HEK293 (cell line): ENCODE results near the gene BCR.

Experiments
- CTCF ChIA-PET: fragments of 350-600 bp; formaldehyde crosslinking; extraction: SDS; loops from one replicate; lab custom pipeline; 2021; ENCODE audit warnings: antibody characterized with exemption; lab: Yijun Ruan, JAX
- POLR2A ChIA-PET: fragments of 300-600 bp; formaldehyde crosslinking; extraction: SDS; loops from one replicate; lab custom pipeline; 2020; ENCODE audit warnings: antibody characterized with exemption, inconsistent platforms; lab: Yijun Ruan, JAX
- H3K27ac ChIP-seq: fragments of 200-500 bp; sonication (Bioruptor generic); 2 replicates; pipeline ENCODE4 v1.5.1; 2014; ENCODE audit warnings: low read depth, low read length, control low read depth, inconsistent platforms; ENCODE audit errors: extremely low read depth
- H3K36me3 ChIP-seq, 2 experiments: fragments of 200-500 bp in 1 of 2; sonication (Bioruptor generic) in 1 of 2; 1 replicate in 1 of 2; 2 replicates in 1 of 2; pipeline ENCODE4 v1.5.1; 2014 to 2017; ENCODE audit warnings: inconsistent platforms in 2 of 2, low read length in 2 of 2; ENCODE audit not compliant: control insufficient read depth in 2 of 2, insufficient read depth in 1 of 2
- H3K4me1 ChIP-seq: fragments of 200-500 bp; sonication (Bioruptor generic); 2 replicates; pipeline ENCODE4 v1.5.1; 2014; ENCODE audit warnings: mild to moderate bottlenecking, low read length, inconsistent platforms; ENCODE audit not compliant: control insufficient read depth, insufficient read depth
- H3K4me3 ChIP-seq: 2 replicates; pipeline ENCODE4 v1.5.1; 2011; ENCODE audit warnings: low read depth, mild to moderate bottlenecking, control low read depth, low read length, moderate library complexity
- H3K9me3 ChIP-seq: fragments of 200-500 bp; sonication (Bioruptor generic); 2 replicates; pipeline ENCODE4 v1.5.1; 2014; ENCODE audit warnings: low read depth, low read length, inconsistent platforms; ENCODE audit not compliant: control insufficient read depth, insufficient read depth
- SETDB1 ChIP-seq: IDR thresholded peaks from one replicate; pipeline ENCODE4 v1.6.1; 2017; ENCODE audit warnings: mild to moderate bottlenecking, low read length, moderate library complexity, mixed read lengths; ENCODE audit not compliant: insufficient read length
- TRIM28 ChIP-seq: IDR thresholded peaks from 2 replicates; pipeline ENCODE4 v1.6.1; 2011; ENCODE audit warnings: low read length, control low read depth, borderline replicate concordance
- ZBTB7A ChIP-seq: fragments of 450-650 bp; formaldehyde crosslinking; IDR thresholded peaks from 2 replicates; pipeline ENCODE4 v1.5.1; 2016; ENCODE audit warnings: low read depth, missing biosample characterization, missing genetic modification characterization
- ZIC2 ChIP-seq: fragments of 450-650 bp; formaldehyde crosslinking; IDR thresholded peaks from 2 replicates; pipeline ENCODE4 v1.5.1; 2016; ENCODE audit warnings: missing biosample characterization, missing genetic modification characterization
- ZNF211 ChIP-seq: fragments of 450-650 bp; formaldehyde crosslinking; IDR thresholded peaks from 2 replicates; pipeline ENCODE4 v1.5.1; 2016; ENCODE audit warnings: low read depth, missing biosample characterization, missing genetic modification characterization
- ZNF23 ChIP-seq: fragments of 450-650 bp; formaldehyde crosslinking; IDR thresholded peaks from 2 replicates; pipeline ENCODE4 v1.5.1; 2016; ENCODE audit warnings: missing biosample characterization, missing genetic modification characterization, borderline replicate concordance
- ZNF510 ChIP-seq: fragments of 450-650 bp; formaldehyde crosslinking; IDR thresholded peaks from 2 replicates; pipeline ENCODE4 v1.5.1; 2018; ENCODE audit warnings: mild to moderate bottlenecking, missing genetic modification characterization, missing biosample characterization; ENCODE audit not compliant: insufficient replicate concordance
- ZNF529 ChIP-seq: fragments of 450-650 bp; formaldehyde crosslinking; IDR thresholded peaks from 2 replicates; pipeline ENCODE4 v1.5.1; 2017; ENCODE audit warnings: missing genetic modification characterization, missing biosample characterization; ENCODE audit not compliant: insufficient replicate concordance
- ZNF792 ChIP-seq: fragments of 450-650 bp; formaldehyde crosslinking; IDR thresholded peaks from 2 replicates; pipeline ENCODE4 v1.5.1; 2016; ENCODE audit warnings: missing biosample characterization, missing genetic modification characterization
- TF ChIP-seq, protein P1 (sequence below): fragments of 450-650 bp; formaldehyde crosslinking; IDR thresholded peaks from 2 replicates; pipeline ENCODE4 v1.5.1; 2016; ENCODE audit warnings: missing biosample characterization, missing genetic modification characterization
- TF ChIP-seq, protein P2 (sequence below): fragments of 450-650 bp; formaldehyde crosslinking; IDR thresholded peaks from 2 replicates; pipeline ENCODE4 v1.5.1; 2016; ENCODE audit warnings: missing biosample characterization, missing genetic modification characterization
- TF ChIP-seq, protein P3 (sequence below): fragments of 450-650 bp; formaldehyde crosslinking; IDR thresholded peaks from 2 replicates; pipeline ENCODE4 v1.5.1; 2017; ENCODE audit warnings: missing biosample characterization, missing genetic modification characterization
- TF ChIP-seq, protein P4 (sequence below): fragments of 450-650 bp; formaldehyde crosslinking; IDR thresholded peaks from 2 replicates; pipeline ENCODE4 v1.5.1; 2016; ENCODE audit warnings: missing biosample characterization, missing genetic modification characterization
- TF ChIP-seq, protein P5 (sequence below): fragments of 450-650 bp; formaldehyde crosslinking; IDR thresholded peaks from 2 replicates; pipeline ENCODE4 v1.5.1; 2016; ENCODE audit warnings: missing biosample characterization, missing genetic modification characterization
- TF ChIP-seq, protein P6 (sequence below): fragments of 450-650 bp; formaldehyde crosslinking; IDR thresholded peaks from 2 replicates; pipeline ENCODE4 v1.5.1; 2016; ENCODE audit warnings: missing biosample characterization, missing genetic modification characterization

Gene BCR

DNA sequence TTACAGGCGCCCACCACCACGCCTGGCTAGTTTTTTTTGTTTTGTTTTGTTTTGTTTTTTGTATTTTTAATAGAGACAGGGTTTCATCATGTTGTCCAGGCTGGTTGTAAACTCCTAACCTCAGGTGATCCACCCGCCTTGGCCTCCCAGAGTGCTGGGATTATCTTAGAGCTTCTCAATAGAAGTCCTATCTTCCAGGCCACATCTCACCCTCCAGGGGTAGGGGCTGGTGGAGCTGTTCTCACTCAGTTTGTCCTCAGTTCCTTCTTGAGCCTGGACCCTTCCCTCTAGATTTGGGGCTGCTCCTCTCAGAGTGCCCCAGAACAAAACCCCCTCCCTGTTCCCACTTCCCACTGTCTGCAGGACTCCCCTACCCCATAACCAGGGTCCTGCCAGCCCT, 31.3 kb downstream of the BCR start (continued):
- TF ChIP-seq, protein P1, sequence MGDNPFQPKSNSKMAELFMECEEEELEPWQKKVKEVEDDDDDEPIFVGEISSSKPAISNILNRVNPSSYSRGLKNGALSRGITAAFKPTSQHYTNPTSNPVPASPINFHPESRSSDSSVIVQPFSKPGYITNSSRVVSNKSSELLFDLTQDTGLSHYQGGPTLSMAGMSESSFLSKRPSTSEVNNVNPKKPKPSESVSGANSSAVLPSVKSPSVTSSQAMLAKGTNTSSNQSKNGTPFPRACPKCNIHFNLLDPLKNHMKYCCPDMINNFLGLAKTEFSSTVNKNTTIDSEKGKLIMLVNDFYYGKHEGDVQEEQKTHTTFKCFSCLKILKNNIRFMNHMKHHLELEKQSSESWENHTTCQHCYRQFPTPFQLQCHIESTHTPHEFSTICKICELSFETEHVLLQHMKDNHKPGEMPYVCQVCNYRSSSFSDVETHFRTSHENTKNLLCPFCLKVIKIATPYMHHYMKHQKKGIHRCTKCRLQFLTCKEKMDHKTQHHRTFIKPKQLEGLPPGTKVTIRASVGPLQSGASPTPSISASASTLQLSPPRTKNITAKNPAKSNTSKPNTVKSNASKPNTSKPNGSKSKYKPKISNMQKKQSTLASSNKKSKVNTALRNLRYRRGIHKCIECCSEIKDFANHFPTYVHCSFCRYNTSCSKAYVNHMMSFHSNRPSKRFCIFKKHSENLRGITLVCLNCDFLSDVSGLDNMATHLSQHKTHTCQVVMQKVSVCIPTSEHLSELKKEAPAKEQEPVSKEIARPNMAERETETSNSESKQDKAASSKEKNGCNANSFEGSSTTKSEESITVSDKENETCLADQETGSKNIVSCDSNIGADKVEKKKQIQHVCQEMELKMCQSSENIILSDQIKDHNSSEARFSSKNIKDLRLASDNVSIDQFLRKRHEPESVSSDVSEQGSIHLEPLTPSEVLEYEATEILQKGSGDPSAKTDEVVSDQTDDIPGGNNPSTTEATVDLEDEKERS, result no peak
- TF ChIP-seq, protein P2, sequence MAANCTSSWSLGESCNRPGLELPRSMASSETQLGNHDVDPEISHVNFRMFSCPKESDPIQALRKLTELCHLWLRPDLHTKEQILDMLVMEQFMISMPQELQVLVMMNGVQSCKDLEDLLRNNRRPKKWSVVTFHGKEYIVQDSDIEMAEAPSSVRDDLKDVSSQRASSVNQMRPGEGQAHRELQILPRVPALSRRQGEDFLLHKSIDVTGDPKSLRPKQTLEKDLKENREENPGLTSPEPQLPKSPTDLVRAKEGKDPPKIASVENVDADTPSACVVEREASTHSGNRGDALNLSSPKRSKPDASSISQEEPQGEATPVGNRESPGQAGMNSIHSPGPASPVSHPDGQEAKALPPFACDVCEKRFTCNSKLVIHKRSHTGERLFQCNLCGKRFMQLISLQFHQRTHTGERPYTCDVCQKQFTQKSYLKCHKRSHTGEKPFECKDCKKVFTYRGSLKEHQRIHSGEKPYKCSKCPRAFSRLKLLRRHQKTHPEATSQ, result no peak
- TF ChIP-seq, protein P3, sequence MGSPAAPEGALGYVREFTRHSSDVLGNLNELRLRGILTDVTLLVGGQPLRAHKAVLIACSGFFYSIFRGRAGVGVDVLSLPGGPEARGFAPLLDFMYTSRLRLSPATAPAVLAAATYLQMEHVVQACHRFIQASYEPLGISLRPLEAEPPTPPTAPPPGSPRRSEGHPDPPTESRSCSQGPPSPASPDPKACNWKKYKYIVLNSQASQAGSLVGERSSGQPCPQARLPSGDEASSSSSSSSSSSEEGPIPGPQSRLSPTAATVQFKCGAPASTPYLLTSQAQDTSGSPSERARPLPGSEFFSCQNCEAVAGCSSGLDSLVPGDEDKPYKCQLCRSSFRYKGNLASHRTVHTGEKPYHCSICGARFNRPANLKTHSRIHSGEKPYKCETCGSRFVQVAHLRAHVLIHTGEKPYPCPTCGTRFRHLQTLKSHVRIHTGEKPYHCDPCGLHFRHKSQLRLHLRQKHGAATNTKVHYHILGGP (tag by site-specific recombination), result no peak
- TF ChIP-seq, protein P4, sequence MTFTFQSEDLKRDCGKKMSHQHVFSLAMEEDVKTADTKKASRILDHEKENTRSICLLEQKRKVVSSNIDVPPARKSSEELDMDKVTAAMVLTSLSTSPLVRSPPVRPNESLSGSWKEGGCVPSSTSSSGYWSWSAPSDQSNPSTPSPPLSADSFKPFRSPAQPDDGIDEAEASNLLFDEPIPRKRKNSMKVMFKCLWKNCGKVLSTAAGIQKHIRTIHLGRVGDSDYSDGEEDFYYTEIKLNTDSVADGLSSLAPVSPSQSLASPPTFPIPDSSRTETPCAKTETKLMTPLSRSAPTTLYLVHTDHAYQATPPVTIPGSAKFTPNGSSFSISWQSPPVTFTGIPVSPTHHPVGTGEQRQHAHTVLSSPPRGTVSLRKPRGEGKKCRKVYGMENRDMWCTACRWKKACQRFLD (tag by site-specific recombination), result no peak

DNA sequence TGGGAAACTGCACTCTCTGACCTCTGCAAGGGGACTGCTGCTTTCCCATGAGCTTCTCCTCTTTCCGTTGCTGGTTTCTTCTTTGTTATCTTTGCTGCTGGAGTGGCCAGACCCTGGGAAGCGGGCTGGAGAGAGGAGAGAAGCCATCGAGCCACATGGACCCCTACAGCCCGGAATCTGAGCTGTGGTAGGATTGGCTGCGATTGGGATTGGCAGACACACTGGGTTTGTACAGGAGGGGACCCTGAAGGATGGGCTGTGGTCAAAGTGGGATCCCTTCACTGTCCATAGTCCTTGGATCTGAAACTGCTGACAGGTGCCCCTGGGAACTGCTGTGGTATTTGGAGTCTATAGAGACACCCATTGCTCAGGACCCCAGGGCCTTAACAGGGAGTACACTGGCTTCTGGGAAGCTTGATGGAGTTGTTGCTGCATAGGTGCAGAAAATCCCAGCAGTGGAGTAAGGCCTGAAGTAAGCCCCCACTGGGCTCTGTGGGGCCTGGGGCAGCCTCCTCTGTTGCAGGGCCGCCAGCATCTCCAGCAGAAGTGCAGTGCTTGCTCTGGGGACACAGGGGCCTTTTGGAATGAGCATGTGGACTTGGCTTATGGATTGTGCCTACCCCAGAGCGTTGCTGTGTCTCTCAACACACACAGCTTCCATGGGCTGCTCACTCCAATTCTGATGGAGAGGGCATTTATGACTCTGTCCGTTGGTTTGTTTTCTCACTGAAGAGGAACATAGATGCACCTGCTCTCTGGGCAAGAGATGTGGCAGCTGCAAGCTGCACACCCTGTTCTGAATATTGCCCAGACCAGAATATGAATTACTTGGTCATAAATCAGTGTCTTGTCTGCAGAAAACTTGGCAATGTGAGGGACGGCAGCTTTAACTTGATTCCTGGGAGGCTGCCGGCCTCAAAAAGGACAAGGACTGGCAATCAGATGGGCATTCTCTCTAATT, 32.0 kb downstream of the BCR start:
- ChIA-PET CTCF (interaction anchor here (0.6 to 1.8 kb wide), 2 partner anchors 69 to 294 kb away, joined by 3 to 7 read pairs; no protein-coding TSS in a partner anchor), POLR2A (no interaction called here)
- Histone ChIP-seq H3K9me3 (no peaks in the 10 kb centered on the region), H3K27ac (no peak overlapping the region), H3K4me3 (no peak overlapping the region), H3K36me3 (peaks cover 0 to 6% of the 10 kb centered on the region in 2 experiments; a peak in 1 of 3 replicates), H3K4me1 (no peaks in the 10 kb centered on the region)
- TF ChIP-seq ZNF23, result no peak
- peak; percentile 24; the same call in 1 of the 2 replicates for TF ChIP-seq ZIC2 (tag by site-specific recombination)

DNA sequence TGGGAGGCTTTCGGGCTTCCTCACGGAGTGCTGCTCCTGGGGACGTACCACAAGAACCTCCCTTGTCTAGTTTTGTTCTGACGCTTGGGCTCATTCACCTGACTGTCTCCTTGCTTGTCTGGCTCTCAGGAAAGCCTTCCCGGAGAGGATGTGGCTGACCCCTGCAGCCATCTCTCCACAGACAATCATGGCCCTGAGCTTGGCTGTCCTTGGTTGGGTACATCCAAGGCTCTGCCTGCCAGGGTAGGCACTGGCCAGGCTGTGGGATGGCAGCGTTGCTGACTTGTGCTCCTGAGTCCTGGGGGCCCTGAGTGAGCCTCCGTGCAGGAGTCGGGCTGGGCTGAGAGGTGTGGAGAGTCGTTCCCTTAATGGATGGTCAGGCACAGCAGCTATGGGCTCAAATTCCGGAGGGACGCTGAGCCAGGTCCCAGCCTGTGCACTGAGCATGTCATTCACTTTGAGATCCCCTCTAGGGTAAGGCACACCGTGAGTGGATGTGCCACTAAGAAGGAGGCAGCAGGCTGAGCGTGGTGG, 32.8 kb downstream of the BCR start:
- Histone ChIP-seq H3K9me3 (no peaks in the 10 kb centered on the region), H3K36me3 (no peaks in the 10 kb centered on the region), H3K4me1 (peaks cover under 1% of the 10 kb centered on the region; the same call in 1 of the 2 replicates), H3K4me3 (no peak overlapping the region), H3K27ac (no peak overlapping the region)
- POLR2A ChIA-PET, result interaction anchor here (0.7 kb wide), 1 partner anchor 16 kb away, joined by 3 read pairs; no protein-coding TSS in a partner anchor
- CTCF ChIA-PET, result interaction anchor here (0.7 kb wide), 1 partner anchor 40 kb away, joined by 6 read pairs; no protein-coding TSS in a partner anchor
- TF ChIP-seq ZBTB7A (tag by site-specific recombination), result no peak
- TF ChIP-seq, protein P5, sequence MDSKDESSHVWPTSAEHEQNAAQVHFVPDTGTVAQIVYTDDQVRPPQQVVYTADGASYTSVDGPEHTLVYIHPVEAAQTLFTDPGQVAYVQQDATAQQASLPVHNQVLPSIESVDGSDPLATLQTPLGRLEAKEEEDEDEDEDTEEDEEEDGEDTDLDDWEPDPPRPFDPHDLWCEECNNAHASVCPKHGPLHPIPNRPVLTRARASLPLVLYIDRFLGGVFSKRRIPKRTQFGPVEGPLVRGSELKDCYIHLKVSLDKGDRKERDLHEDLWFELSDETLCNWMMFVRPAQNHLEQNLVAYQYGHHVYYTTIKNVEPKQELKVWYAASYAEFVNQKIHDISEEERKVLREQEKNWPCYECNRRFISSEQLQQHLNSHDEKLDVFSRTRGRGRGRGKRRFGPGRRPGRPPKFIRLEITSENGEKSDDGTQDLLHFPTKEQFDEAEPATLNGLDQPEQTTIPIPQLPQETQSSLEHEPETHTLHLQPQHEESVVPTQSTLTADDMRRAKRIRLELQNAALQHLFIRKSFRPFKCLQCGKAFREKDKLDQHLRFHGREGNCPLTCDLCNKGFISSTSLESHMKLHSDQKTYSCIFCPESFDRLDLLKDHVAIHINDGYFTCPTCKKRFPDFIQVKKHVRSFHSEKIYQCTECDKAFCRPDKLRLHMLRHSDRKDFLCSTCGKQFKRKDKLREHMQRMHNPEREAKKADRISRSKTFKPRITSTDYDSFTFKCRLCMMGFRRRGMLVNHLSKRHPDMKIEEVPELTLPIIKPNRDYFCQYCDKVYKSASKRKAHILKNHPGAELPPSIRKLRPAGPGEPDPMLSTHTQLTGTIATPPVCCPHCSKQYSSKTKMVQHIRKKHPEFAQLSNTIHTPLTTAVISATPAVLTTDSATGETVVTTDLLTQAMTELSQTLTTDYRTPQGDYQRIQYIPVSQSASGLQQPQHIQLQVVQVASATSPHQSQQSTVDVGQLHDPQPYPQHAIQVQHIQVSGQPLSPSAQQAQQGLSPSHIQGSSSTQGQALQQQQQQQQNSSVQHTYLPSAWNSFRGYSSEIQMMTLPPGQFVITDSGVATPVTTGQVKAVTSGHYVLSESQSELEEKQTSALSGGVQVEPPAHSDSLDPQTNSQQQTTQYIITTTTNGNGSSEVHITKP (tag by site-specific recombination), result no peak
- TF ChIP-seq ZNF510 (tag by site-specific recombination), result no peak
- TF ChIP-seq TRIM28, result no peak
- TF ChIP-seq SETDB1, result no peak
- no peak for TF ChIP-seq ZNF792
- no peak for TF ChIP-seq ZNF529
- TF ChIP-seq, protein P6, sequence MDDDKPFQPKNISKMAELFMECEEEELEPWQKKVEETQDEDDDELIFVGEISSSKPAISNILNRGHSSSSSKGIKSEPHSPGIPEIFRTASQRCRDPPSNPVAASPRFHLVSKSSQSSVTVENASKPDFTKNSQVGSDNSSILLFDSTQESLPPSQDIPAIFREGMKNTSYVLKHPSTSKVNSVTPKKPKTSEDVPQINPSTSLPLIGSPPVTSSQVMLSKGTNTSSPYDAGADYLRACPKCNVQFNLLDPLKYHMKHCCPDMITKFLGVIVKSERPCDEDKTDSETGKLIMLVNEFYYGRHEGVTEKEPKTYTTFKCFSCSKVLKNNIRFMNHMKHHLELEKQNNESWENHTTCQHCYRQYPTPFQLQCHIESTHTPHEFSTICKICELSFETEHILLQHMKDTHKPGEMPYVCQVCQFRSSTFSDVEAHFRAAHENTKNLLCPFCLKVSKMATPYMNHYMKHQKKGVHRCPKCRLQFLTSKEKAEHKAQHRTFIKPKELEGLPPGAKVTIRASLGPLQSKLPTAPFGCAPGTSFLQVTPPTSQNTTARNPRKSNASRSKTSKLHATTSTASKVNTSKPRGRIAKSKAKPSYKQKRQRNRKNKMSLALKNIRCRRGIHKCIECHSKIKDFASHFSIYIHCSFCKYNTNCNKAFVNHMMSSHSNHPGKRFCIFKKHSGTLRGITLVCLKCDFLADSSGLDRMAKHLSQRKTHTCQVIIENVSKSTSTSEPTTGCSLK (tag by site-specific recombination), result no peak
- no peak for TF ChIP-seq ZNF211
